DOHH2 (cell line): ENCODE results near the gene SMDT1.
A peak's percentile ranks its signal among the peaks of the same experiment; 100 is the strongest.

ENCODE experiments used
- H3F3A ChIP-seq: fragments of 200-600 bp; sonication (generic), shearing (Covaris generic); 2 replicates; pipeline ENCODE4 v1.6.0; 2016; ENCODE audit warnings: antibody characterized with exemption, mild to moderate bottlenecking; ENCODE audit not compliant: control insufficient read depth, insufficient read depth
- H3K27ac ChIP-seq: fragments of 200-600 bp; sonication (generic); 2 replicates; pipeline ENCODE4 v1.5.1; 2014; ENCODE audit warnings: low read depth, mild to moderate bottlenecking, low read length, moderate library complexity
- H3K27me3 ChIP-seq: fragments of 200-600 bp; sonication (generic); 2 replicates; pipeline ENCODE4 v1.6.1; 2014; ENCODE audit warnings: mild to moderate bottlenecking, low read length, mixed read lengths; ENCODE audit not compliant: control insufficient read depth
- H3K36me3 ChIP-seq: fragments of 200-600 bp; sonication (generic); 2 replicates; pipeline ENCODE4 v1.6.1; 2014; ENCODE audit warnings: mild to moderate bottlenecking, low read length, moderate library complexity, mixed read lengths; ENCODE audit not compliant: control insufficient read depth
- H3K4me1 ChIP-seq: fragments of 200-600 bp; sonication (generic); 2 replicates; pipeline ENCODE4 v1.6.1; 2014; ENCODE audit warnings: mild to moderate bottlenecking, low read length, mixed read lengths; ENCODE audit not compliant: control insufficient read depth
- H3K4me2 ChIP-seq: fragments of 200-600 bp; sonication (generic); 2 replicates; pipeline ENCODE4 v1.6.0; 2014; ENCODE audit warnings: mild to moderate bottlenecking, low read length, moderate library complexity
- H3K4me3 ChIP-seq: fragments of 200-600 bp; sonication (generic); 2 replicates; pipeline ENCODE4 v1.5.1; 2014; ENCODE audit warnings: mild to moderate bottlenecking, low read length, mixed read lengths
- H3K79me2 ChIP-seq: fragments of 200-600 bp; sonication (generic); 2 replicates; pipeline ENCODE4 v1.6.1; 2014; ENCODE audit warnings: mild to moderate bottlenecking, low read length, mixed read lengths; ENCODE audit not compliant: control insufficient read depth
- H3K9me2 ChIP-seq: fragments of 200-600 bp; sonication (generic); replicated peaks from 2 replicates; pipeline ENCODE4 v1.6.1; 2014; ENCODE audit warnings: mild to moderate bottlenecking, low read length, mixed read lengths; ENCODE audit not compliant: control insufficient read depth
- H3K9me3 ChIP-seq: fragments of 200-600 bp; sonication (generic); 2 replicates; pipeline ENCODE4 v1.6.1; 2014; ENCODE audit warnings: antibody characterized with exemption, low read length, mixed read lengths; ENCODE audit not compliant: control insufficient read depth, insufficient read depth
- H4K20me1 ChIP-seq: fragments of 200-600 bp; sonication (generic); 2 replicates; pipeline ENCODE4 v1.6.0; 2014; ENCODE audit warnings: low read depth, mild to moderate bottlenecking, antibody characterized with exemption, low read length, moderate library complexity; ENCODE audit not compliant: control insufficient read depth, insufficient read depth
- CTCF ChIP-seq: fragments of 200-600 bp; sonication (generic); IDR thresholded peaks from one replicate; pipeline ENCODE4 v1.5.1; 2014; ENCODE audit warnings: antibody characterized with exemption, mild to moderate bottlenecking, low read depth, low read length; ENCODE audit not compliant: poor library complexity, severe bottlenecking
- EZH2phosphoT487 ChIP-seq: fragments of 200-600 bp; sonication (generic); IDR thresholded peaks from 2 replicates; pipeline ENCODE4 v1.6.1; 2017; ENCODE audit warnings: borderline replicate concordance, mild to moderate bottlenecking, antibody characterized with exemption, low read length, moderate library complexity, mixed read lengths

SMDT1 gene

DNA sequence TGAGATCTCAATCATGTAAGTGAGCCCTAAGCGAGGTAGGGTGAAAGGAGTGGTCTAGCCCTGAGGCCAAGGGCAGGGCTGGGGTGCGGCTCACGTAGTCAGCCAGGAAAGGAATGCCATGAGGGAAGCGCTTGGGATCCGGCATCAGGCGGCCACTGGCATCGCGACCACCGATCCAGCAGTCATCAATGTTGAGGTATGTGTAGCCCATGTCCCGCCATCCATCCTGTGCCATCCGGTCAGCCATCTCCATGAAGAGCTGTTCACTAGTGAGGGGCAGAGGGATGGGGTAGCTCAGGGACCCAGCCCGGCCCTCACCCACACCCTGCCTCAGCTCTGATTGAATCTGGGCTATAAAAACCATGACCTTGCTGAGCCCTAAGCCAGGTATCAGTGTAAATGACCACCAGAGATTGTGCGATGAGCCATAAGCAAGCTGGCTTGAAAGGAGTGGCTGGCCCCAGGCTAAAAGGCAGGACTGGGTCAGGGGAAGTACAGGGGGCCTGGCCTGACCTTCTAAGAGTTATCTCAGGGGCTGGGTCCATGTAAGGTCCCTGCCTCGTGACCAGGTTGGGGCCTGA is 11.7 kb upstream of the SMDT1 start:
- TF ChIP-seq CTCF (no peak), EZH2phosphoT487 (no peak)
- H3K4me2 ChIP-seq = no peak overlapping the region

GRCh38 chr22:42068291-42068690 is 11.2 kb upstream of the SMDT1 start:
- TF ChIP-seq EZH2phosphoT487 (no peak), CTCF (no peak)
- Histone ChIP-seq H3K79me2 (peaks cover 26% of the 10 kb centered on the region), H3K36me3 (peaks cover 46% of the 10 kb centered on the region), H3K4me3 (no peak overlapping the region), H3K4me2 (no peak overlapping the region), H3K9me3 (no peaks in the 10 kb centered on the region), H3K27me3 (no peaks in the 10 kb centered on the region), H3K4me1 (peaks cover 26% of the 10 kb centered on the region), H4K20me1 (no peaks in the 10 kb centered on the region), H3K27ac (no peak overlapping the region), H3F3A (0 out of 2 replicates have a peak, but pooled peaks cover 3% of the 10 kb centered on the region), H3K9me2 (no peaks in the 10 kb centered on the region)

More for the DNA sequence above, 11.7 kb upstream of the SMDT1 start:
- Histone ChIP-seq H4K20me1 (no peaks in the 10 kb centered on the region), H3K9me2 (no peaks in the 10 kb centered on the region), H3K27me3 (no peaks in the 10 kb centered on the region), H3K9me3 (no peaks in the 10 kb centered on the region), H3K4me1 (peaks cover 26% of the 10 kb centered on the region), H3K36me3 (peaks cover 51% of the 10 kb centered on the region), H3K27ac (no peak overlapping the region), H3K79me2 (peaks cover 26% of the 10 kb centered on the region), H3K4me3 (no peak overlapping the region), H3F3A (no peaks in the 10 kb centered on the region)

GRCh38 chr22:42069801-42070516 is 9.5 kb upstream of the SMDT1 start:
- peak overlapping the region; percentile 78 for H3K27ac ChIP-seq

More at GRCh38 chr22:42069801-42070516, 9.5 kb upstream of the SMDT1 start:
- Histone ChIP-seq H3K27me3 (no peaks in the 10 kb centered on the region), H3K4me2 (peak overlapping the region; percentile 83), H3F3A (0 out of 2 replicates have a peak, but pooled peaks cover 4% of the 10 kb centered on the region), H4K20me1 (no peaks in the 10 kb centered on the region), H3K79me2 (peaks cover 26% of the 10 kb centered on the region), H3K9me3 (no peaks in the 10 kb centered on the region), H3K4me3 (peak overlapping the region; percentile 97), H3K36me3 (peaks cover 41% of the 10 kb centered on the region), H3K4me1 (peaks cover 41% of the 10 kb centered on the region), H3K9me2 (no peaks in the 10 kb centered on the region)
- TF ChIP-seq EZH2phosphoT487 (no peak), CTCF (no peak)
